ENCODE measurements around the gene SLC16A9.

SLC16A9 gene

DNA sequence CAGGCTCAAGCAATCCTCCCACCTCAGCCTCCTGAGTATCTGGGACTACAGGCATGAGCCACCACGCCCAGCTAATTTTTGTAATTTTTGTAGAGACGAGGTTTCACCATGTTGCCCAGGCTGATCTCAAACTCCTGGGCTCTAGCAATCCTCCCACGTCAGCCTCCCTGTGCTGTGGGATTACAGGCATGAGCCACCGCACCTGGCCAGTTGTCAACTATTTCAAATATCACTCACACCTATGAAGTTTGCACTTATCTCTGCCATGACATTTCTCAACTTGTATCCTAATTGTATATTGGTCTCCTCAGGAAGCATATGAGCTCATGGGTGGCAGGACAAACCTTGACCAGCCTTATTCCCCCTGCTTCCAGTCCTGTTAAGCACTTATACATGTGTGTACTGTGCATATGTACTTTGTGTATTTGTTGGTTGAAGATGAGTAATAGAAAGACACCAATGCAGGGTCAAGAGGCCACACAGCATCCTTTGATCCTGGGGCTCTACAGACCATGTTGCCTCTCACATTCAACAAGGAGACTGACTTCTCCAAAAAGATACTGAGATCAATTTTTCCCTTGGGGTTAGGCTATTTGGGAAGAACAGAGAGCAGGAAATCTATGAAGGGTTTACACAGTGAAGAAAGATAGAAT lies 82.2 kb downstream of the SLC16A9 start:
- DNase-seq: no peak

DNA sequence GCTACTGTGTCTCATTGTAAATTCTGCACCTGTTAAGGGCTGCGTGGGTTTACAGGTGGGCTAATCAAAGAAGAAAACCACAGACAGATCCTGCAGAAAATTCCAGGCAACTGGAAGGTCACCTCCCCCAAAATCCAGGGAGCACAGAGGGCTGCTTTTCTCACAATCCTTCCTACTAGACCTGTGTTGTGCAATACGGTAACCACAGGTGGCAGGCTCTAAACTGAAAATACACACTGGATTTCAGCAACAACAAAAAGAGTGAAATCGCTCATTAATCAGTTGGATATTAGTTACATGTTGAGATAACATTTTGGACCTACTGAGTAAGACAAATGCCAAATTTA lies 83.2 kb downstream of the SLC16A9 start:
- DNase-seq: no peak

DNA sequence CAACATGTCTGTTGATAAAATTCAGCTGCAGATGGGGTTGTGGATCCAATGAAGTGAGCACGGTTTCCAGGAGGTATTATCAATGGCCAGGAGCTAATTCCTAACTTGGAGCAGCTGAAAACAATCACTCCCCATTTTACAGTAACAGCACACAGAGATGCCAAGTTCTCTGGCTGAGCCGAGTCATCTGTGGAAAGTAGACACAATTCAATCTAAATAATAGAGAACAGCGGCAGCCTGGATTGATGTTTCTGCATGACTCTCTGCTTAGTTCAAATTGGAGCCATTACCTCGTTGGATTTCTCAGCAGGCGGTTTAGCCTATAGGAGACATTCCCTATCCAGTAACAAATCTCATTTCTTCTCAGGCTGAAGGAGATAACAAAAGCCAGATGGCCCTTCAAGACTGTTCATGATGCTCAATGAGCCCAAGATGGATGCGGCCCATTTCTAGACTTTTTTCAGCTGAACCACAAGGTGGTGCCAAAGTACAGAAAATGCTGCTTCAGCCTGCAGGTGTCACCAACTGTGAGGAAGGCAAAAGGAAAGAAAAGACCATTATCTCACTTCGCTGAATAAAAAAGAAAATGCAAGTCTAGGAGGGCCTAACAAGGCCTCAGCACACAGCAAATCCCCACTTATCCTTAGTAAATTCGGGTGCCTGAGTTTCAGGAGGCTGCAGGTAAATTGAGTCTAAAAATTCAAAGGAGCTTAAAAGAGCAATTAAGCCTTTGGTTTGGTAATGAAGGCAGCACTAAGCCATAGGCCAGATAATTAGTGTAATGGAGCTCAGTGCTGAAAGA lies 83.7 kb downstream of the SLC16A9 start:
- peak; percentile 54 for DNase-seq

DNA sequence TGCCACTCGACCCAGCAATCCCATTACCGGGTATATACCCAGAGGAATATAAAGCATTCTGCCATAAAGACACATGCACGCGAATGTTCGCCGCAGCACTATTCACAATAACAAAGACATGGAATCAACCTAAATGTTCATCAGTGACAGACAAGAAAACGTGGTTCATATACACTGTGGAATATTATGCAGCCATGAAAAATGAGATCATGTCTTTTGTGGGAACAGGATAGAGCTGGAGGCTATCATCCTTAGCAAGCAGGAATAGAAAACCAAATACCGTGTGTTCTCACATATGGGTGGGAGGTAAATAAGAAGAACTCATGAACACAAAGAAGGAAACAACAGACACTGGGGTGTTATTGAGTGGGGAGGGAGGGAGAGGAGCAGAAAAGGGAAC lies 84.7 kb downstream of the SLC16A9 start:
- no peak for DNase-seq

DNA sequence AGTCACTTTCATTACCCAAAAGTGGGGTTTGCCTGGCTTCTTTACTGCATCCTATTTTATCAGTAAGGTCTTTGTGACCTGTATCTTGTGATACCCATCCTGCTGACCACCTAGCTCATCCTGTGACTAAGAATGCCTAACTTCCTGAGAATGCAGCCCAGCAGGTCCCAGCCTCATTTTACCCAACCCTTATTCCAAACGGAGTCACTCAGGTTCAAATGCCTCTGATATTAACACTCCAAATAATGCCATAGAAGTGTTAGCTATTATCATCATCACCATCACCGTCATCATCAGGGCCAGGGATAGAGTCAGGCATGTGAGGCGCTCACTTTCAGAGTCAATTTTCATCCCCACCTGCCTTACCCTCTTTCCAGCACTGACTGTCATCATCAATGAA lies 85.5 kb downstream of the SLC16A9 start:
- no peak for DNase-seq

DNA sequence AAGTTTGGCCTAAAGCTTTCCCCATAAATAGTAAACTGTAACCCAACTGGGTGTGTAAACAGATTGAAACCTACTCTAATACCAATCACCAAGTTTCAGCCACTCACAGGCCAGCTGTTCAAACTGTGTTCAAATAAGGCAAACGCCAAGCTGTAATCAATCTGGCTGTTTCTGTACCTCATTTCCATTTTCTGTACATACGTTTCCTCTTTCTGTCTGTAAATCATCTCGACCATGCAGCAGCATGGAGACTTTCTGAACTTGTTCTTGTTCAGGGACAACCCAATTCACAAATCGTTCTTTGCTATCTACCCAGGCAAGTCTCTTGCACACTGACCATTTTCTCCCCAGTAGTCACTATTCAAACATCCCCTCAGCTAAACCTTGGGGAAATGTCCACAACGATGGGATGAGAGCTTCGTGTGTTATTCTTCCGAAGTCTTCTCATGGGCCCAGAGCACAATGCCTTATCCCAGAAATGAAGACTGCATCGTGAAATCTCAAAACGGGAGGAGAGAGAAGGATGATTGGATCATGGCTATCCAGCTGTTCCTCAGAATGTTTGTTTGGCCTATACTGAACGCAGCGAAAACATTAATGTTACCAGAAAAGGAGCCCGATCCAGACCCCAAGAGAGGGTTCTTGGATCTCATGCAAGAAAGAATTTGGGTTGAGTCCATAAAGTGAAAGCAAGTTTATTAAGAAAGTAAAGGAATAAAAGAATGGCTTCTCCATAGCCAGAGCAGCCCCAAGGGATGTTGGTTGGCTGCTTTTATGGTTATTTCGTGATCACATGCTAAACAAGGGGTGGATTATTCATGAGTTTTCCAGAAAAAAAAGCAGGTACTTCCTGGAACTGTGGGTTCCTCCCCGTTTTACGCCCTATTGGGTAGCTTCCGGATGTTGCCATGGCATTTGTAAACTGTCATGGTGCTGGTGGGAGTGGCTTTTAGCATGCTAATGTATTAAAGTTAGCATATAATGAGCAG lies 86.2 kb downstream of the SLC16A9 start:
- no peak for DNase-seq

DNA sequence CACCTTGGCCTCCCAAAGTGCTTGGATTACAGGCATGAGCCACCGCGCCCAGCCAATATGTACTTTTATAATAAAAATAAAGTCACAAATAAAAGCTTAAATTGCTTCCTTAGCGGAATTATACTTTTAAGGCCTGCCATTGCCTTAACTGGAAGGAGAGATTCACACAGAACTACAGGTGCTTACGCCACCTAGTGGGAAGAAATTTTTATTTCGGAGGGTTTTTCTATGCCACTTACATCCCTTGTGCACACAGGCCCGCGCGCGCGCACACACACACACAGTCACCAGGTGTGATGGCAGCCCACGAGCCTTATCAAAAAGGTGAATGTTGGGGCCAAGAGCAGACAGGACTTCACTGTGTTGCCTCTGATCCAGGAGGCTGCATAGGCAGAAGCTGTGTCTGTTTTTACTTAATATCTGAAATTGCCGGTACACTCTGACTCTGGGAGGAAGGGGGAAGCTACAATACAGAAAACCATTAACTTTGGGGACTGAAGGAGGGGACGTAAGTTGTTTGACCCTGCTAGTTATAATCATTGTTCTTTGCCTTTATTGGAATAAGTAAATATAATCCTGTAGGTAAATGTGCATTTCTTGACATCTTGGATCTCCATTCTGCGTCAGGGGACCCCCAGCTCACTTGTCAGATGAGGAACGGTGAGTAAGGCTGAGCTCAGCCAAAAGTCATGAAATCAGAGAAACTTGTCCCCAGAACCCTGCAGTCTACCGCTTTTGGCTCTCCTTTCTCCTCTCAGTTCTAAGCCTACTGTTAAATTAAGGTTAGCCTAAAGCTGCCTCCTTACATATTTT lies 87.1 kb downstream of the SLC16A9 start:
- DNase-seq: peak; percentile 56

DNA sequence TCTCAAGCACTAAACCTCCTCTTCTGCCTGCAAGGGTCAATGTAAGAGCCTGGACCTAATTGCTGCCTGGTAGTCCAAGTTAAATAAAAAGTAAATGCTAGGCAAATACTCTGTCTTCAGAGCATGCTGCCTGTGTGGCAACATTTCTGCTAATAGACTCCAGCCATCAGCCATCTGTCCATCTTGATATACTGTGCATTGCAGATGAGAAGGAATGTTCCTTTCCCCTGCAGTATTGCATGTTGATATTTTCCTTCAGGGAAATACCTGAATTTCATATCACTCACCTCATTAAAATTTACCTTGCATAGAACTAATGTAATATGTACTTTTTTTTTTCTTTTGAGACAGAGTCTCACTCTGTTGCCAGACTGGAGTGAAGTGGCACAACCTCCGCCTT lies 87.9 kb downstream of the SLC16A9 start:
- no peak for DNase-seq

DNA sequence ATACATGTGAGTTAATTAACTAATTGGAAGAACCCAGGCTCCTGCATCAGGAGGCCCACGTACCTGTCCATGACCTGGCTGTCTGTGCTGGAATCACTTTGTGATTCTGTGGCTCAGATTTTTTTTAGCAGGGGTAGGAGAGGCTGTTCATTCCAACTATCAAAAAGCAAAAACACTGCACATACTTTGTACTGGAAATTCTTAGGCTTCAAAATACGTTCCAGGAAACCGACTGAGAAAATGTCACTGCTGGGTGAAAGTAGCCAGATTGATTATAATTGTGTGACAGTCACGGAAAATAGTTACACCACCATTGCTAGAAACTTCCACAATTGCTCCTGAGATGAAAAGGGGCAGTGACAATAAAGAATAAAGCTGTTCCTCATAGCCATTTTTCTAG lies 91.0 kb downstream of the SLC16A9 start:
- no peak for DNase-seq

DNA sequence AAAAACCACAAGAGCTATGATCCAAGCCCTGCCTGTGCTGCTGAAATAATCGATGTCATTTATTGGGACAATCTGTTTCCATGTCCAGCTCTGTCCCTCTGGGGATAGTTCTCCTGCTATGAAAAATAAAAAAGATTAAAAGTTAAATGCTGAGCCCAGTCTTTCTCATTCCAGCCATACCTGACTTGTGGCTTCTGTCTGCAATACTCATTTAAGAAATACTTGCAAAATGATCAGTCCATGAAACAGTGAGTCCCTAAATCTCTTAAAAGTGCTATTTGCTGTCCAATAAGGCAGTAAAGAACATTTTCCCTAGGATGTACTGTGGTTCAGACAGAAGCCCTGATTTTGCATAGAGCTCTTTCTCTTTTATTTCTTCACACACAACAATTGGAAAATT lies 91.7 kb downstream of the SLC16A9 start:
- DNase-seq: no peak

DNA sequence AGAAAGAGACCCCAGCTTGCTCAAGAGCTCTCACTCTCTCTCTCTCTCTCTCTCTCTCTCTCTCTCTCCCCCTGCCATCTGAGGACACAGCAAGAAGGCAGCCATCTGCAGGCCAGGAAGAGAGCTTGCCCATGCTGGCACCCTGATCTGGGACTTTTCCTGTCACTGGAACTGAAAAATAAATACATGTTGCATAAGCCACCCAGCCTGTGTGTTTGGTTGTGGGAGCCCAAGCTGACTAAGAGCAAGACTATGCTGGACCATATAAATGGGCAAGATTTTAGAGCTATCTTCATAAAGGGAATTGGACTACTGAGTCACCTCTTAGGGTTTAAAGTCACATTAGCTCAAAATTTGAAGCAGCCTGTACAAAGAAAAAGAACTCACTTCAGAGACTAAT lies 98.6 kb downstream of the SLC16A9 start:
- no peak for DNase-seq

DNA sequence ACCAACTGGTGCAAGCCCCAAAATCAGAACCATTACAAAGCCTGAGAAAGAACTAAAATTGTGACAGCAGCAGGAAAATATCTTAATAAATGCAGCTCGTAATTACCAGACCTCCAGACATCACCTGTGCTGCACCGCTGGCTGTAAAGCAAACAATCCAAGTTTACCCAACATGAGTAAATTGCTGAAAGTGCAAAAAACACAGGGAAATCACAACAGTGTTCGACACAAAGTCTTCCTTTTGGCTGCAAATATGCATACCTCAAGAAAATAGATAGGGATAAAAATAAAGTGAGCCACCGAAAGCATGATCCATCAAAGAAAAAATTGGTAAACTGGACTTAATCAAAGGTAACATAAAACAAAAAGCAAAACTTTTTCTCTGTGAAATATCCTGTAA lies 101.7 kb downstream of the SLC16A9 start:
- no peak for DNase-seq

DNA sequence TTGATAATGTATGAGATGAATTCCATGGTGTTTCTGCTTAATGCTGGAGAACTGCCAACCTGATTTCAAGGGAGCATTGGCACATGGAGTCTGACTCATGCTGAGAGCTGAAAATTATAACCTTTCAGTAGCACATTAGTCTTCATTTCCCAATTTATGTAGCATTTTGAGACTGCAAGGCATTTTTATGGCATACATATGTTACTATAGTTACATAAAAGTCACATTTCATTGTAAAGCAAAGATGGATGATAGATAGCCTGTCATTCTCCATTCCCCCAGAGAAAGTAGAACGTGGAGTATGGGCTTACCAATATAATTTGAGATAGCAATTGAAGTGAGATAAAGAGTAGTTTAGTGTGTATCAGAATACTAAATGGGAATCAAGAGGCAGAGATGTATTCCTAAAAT lies 103.1 kb downstream of the SLC16A9 start:
- DNase-seq: no peak

DNA sequence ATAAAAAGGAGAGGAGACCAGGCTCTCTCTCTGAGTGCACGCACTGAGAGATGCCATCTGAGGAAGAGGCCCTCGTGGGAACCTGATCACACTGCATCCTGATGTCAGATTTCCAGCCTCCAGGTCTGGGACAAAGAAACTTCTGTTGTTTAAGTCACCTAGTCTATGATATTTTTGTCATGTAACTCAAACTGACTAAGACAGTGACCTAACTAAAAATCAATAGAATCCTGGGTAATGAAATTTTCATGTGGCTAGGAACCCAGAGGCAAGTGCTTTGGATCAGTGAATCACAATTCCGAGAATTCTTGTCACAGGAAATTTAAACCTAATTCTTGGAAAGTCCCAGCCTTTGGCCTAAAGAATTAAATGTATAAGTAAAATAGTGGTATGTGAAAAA lies 107.7 kb downstream of the SLC16A9 start:
- DNase-seq: no peak

Measured in activated CD8-positive, alpha-beta memory T cell treated with anti-CD3 and anti-CD28 coated beads, Interleukin-2, amount 50 U/mL, for 48 hours (primary cell).